Testis (tissue), 3 donors: ENCODE results near the gene SEMA3B. TPM values are rescaled to one million over a fixed set of nuclear protein-coding genes. Genes with fewer than 3 reads are reported as not detected.

Source experiments
- DNase-seq: peaks from one replicate; pipeline ENCODE4 v3.0.0-alpha.2; 2019
- H3K27ac ChIP-seq, 2 donors: fragments of 200-600 bp; sonication (generic); one replicate each; pipeline ENCODE4 v1.5.1; 2019
- H3K27me3 ChIP-seq: fragments of 200-600 bp; sonication (generic); one replicate; pipeline ENCODE4 v1.5.1; 2019
- H3K36me3 ChIP-seq: fragments of 200-600 bp; sonication (generic); one replicate; pipeline ENCODE4 v1.5.1; 2017; ENCODE audit warnings: low read depth; ENCODE audit errors: missing control alignments
- H3K4me1 ChIP-seq: fragments of 200-600 bp; sonication (generic); one replicate; pipeline ENCODE4 v1.5.1; 2019
- H3K4me3 ChIP-seq, 2 donors: fragments of 200-600 bp; sonication (generic); one replicate each; pipeline ENCODE4 v1.5.1; 2017 to 2019
- H3K9me3 ChIP-seq: fragments of 200-600 bp; sonication (generic); one replicate; pipeline ENCODE4 v1.5.1; 2017
- CTCF ChIP-seq, 3 experiments: fragments of 450-650 bp in 2 of 3; fragments of 200-600 bp in 1 of 3; sonication (generic) in 1 of 3; IDR thresholded peaks; one replicate each; pipeline ENCODE4 v1.5.1; 2016 to 2019; ENCODE audit warnings: antibody characterized with exemption in 3 of 3, mild to moderate bottlenecking in 2 of 3, moderate library complexity in 1 of 3
- POLR2A ChIP-seq: fragments of 450-650 bp; IDR thresholded peaks from one replicate; pipeline ENCODE4 v1.6.1; 2017; ENCODE audit warnings: antibody characterized with exemption, mild to moderate bottlenecking, moderate library complexity
- WGBS, 2 donors: methylation state at CpG; one replicate each; pipeline ENCODE4 v1.1.5; 2018; 5-methylcytosine and 5-hydroxymethylcytosine counted together
- intact Hi-C: fragments of 100-400 bp; cut with DNase I; formaldehyde crosslinking; loops from one replicate; pipeline ENCODE4 v1.15.1; 2023; ENCODE audit warnings: low total_unique reads
- polyA plus RNA-seq: library from polyadenylated mRNA; stranded (reverse); fragments of 350-450 nt; fragmentation: Illumina TruSeq; extraction: RNeasy Lipid Tissue Mini Kit (QIAGEN cat#74804); gene quantifications from one replicate; pipeline ENCODE4 v1.2.3, GENCODE V29; 2014; ENCODE audit warnings: low read depth, low replicate concordance; ENCODE audit not compliant: insufficient read depth
- total RNA-seq, 2 donors: library from RNA; depleted of rRNA; stranded (reverse); fragments of >200 nt; gene quantifications; one replicate each; pipeline ENCODE4 v1.2.3, GENCODE V29; 2016

SEMA3B gene
- total and polyA plus RNA-seq, 3 donors from 2014 or later, result 12.9 to 30.2 (median 26.7) TPM

GRCh38 chr3:50264964-50265485, 3.9 kb upstream of the SEMA3B start:
- TF ChIP-seq POLR2A (no peak), CTCF (IDR thresholded peaks at IDR 0.05) (no peak)
- Histone ChIP-seq H3K4me1 (peaks cover 69% of the 10 kb centered on the region), H3K9me3 (no peaks in the 10 kb centered on the region), H3K27me3 (no peaks in the 10 kb centered on the region), H3K27ac (peak overlapping the region; percentile 71 to 72), H3K4me3 (no peak overlapping the region), H3K36me3 (no peaks in the 10 kb centered on the region)
- 67 to 68% methylated on average over 4 to 7 of the region's 7 CpGs for WGBS, 2 donors
- no peak for DNase-seq
- intact Hi-C loops, result no loop called here

- Histone ChIP-seq H3K36me3 (no peaks in the 10 kb centered on the region), H3K4me3 (no peak overlapping the region), H3K4me1 (peaks cover 68% of the 10 kb centered on the region), H3K27ac (peak overlapping the region; percentile 71 to 72), H3K27me3 (no peaks in the 10 kb centered on the region), H3K9me3 (no peaks in the 10 kb centered on the region)
- WGBS, 2 donors, result 29 to 100% methylated on average over 1 of the region's 1 CpG
- TF ChIP-seq CTCF (IDR thresholded peaks at IDR 0.05), result no peak
- no peak for DNase-seq
- intact Hi-C loops, result no loop called here
Observed at GRCh38 chr3:50265571-50265970, 3.4 kb upstream of the SEMA3B start.

GRCh38 chr3:50266017-50266416, 2.9 kb upstream of the SEMA3B start:
- no peak for DNase-seq
- H3K27ac ChIP-seq, result peak overlapping the region; percentile 71 to 72
- TF ChIP-seq CTCF (IDR thresholded peaks at IDR 0.05), result no peak
- intact Hi-C loops, result no loop called here
- no peaks in the 10 kb centered on the region for H3K27me3 ChIP-seq
- 76 to 82% methylated on average over 6 of the region's 6 CpGs for WGBS, 2 donors
- peaks cover 64% of the 10 kb centered on the region for H3K4me1 ChIP-seq
- no peak overlapping the region for H3K4me3 ChIP-seq
- H3K36me3 ChIP-seq, result no peaks in the 10 kb centered on the region
- no peaks in the 10 kb centered on the region for H3K9me3 ChIP-seq

GRCh38 chr3:50266836-50267235, 2.1 kb upstream of the SEMA3B start:
- intact Hi-C loops, result no loop called here
- no peaks in the 10 kb centered on the region for H3K36me3 ChIP-seq
- H3K4me1 ChIP-seq, result peaks cover 57% of the 10 kb centered on the region
- H3K4me3 ChIP-seq, result peak overlapping the region; percentile 23 to 26
- H3K9me3 ChIP-seq, result no peaks in the 10 kb centered on the region
- H3K27me3 ChIP-seq, result no peaks in the 10 kb centered on the region
- peak overlapping the region; percentile 71 to 72 for H3K27ac ChIP-seq
- WGBS, 2 donors, result 67 to 76% methylated on average over 4 to 7 of the region's 7 CpGs
- DNase-seq, result no peak
- no peak for TF ChIP-seq POLR2A
- no peak for TF ChIP-seq CTCF (IDR thresholded peaks at IDR 0.05)

- peak; percentile 53 for DNase-seq
- Histone ChIP-seq H3K27ac (peak overlapping the region; percentile 71 to 72), H3K36me3 (no peaks in the 10 kb centered on the region), H3K4me3 (peak overlapping the region; percentile 23 to 26), H3K27me3 (no peaks in the 10 kb centered on the region), H3K4me1 (peaks cover 57% of the 10 kb centered on the region), H3K9me3 (no peaks in the 10 kb centered on the region)
- WGBS, 2 donors, result 34 to 58% methylated on average over 11 to 22 of the region's 22 CpGs
- no peak for TF ChIP-seq CTCF (IDR thresholded peaks at IDR 0.05)
- no peak for TF ChIP-seq POLR2A
- intact Hi-C loops, result no loop called here
Observed at GRCh38 chr3:50267280-50267913, 1.6 kb upstream of the SEMA3B start.
